ENCODE data around the gene DYNC2H1.

DYNC2H1 gene

DNA sequence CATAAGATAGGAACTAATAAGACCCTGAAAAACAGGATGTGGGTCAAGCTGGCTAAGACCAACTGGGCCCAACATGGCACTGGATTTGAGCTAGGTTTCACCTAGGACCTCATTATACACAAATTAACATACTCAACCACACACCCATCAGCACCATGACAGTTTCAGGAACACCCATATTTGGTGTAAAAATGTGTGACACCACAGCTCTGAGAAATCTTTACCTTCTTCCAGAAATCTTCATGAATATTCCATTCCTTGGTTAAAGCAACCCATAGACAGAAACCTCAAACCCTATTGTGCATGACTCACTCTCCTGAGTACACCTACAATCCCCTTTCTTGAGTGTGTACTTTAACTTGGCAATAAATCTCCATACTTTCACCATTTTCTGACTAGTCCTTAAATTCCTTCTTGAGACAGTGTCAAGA is 378.8 kb downstream of the DYNC2H1 start:
- TF ChIP-seq, protein P1, sequence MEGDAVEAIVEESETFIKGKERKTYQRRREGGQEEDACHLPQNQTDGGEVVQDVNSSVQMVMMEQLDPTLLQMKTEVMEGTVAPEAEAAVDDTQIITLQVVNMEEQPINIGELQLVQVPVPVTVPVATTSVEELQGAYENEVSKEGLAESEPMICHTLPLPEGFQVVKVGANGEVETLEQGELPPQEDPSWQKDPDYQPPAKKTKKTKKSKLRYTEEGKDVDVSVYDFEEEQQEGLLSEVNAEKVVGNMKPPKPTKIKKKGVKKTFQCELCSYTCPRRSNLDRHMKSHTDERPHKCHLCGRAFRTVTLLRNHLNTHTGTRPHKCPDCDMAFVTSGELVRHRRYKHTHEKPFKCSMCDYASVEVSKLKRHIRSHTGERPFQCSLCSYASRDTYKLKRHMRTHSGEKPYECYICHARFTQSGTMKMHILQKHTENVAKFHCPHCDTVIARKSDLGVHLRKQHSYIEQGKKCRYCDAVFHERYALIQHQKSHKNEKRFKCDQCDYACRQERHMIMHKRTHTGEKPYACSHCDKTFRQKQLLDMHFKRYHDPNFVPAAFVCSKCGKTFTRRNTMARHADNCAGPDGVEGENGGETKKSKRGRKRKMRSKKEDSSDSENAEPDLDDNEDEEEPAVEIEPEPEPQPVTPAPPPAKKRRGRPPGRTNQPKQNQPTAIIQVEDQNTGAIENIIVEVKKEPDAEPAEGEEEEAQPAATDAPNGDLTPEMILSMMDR (conservative IDR thresholded peaks at IDR 0.05; ENCODE audit: low read depth, low read length): no peak
- DNase-seq (ENCODE audit: low read depth): no peak
- H3K4me3 ChIP-seq (ENCODE audit: low read length): no peak overlapping the region

DNA sequence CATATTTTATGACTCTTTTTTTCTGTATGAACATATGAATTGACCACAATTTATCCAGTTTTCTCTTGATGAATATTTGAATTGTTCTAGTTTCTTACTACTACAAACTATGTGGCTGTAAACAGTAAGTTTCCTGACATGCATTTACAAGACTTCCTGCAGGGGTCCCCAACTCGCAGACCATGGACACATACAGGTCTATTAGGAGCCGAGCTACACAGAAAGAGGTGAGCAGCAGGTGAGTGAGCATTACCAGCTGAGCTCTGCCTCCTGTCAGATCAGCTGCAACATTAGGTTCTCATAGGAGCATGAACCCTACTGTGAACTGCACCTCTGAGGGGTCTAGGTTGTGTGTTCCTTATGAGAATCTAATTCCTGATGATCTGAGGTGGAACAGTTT is 379.4 kb downstream of the DYNC2H1 start:
- TF ChIP-seq, protein P1 (conservative IDR thresholded peaks at IDR 0.05; ENCODE audit: low read depth, low read length): no peak
- DNase-seq (ENCODE audit: low read depth): no peak
- no peak overlapping the region for H3K4me3 ChIP-seq (ENCODE audit: low read length)

DNA sequence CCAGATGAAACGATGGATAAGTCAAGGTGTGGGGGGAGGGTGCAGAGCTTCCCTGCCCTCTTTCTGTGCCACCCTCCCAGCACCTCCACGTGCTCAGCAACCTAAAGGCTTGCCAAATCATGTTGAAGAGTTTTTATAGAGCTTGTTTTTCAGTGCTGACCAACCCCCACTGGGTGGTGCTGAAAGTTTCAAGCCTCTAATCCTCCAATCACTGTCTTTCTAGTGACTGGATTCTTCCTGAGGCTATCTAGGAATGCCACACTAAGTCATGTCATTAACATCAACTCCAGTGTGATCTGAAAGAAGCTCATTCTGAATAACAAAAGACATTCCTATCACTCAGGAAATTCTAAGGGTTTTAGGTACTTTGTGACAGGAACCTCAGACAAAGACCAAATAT is 382.6 kb downstream of the DYNC2H1 start:
- no peak overlapping the region for H3K4me3 ChIP-seq (ENCODE audit: low read length)
- TF ChIP-seq, protein P1 (conservative IDR thresholded peaks at IDR 0.05; ENCODE audit: low read depth, low read length): no peak
- no peak for DNase-seq (ENCODE audit: low read depth)

GRCh38 chr11:103494491-103494890 is 385.3 kb downstream of the DYNC2H1 start:
- TF ChIP-seq, protein P1 (conservative IDR thresholded peaks at IDR 0.05; ENCODE audit: low read depth, low read length): no peak
- no peak for DNase-seq (ENCODE audit: low read depth)
- no peak overlapping the region for H3K4me3 ChIP-seq (ENCODE audit: low read length)

DNA sequence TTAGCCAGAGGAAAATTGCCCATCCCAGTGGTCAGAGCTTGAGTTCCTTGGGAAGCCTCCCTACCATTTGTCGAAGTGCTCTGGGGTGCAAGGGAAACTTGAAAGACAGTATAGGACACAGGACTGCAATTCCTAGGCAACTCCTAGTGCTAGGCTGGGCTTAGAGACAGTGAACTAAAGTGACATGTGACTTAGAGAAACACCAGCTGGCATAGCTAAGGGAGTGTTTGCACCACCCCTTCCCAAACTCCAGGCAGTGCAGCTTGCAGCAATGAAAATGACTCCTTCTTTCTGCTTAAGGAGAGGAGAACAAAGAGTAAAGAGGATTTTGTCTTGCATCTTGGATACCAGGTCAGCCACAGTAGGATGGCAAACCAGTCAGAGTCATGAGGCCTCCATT is 388.0 kb downstream of the DYNC2H1 start:
- H3K4me3 ChIP-seq (ENCODE audit: low read length): no peak overlapping the region

GRCh38 chr11:103499710-103500340 is 390.6 kb downstream of the DYNC2H1 start:
- DNase-seq (ENCODE audit: low read depth): no peak
- no peak overlapping the region for H3K4me3 ChIP-seq (ENCODE audit: low read length)
- TF ChIP-seq, protein P1 (conservative IDR thresholded peaks at IDR 0.05; ENCODE audit: low read depth, low read length): no peak

More for the DNA sequence above, 388.0 kb downstream of the DYNC2H1 start:
- TF ChIP-seq, protein P1 (conservative IDR thresholded peaks at IDR 0.05; ENCODE audit: low read depth, low read length): no peak
- no peak for DNase-seq (ENCODE audit: low read depth)

DNA sequence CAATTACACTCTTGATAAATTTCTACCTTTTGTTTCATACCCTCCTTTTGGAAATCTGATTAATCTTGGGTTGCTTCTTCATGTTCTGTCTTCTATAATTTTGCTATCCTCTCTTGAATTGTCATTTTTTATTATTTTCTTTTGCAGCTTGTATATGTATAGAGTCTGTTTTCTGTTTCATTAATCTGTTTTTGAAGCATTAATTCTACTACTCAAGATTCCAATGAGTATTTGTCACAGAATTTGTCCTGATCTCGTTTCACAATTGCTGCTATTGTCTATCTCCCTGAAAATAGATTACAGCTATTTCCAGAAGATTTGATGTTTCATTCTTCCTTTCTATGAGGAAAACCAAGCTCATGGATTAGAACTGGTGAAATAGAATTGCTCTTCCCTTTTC is 406.1 kb downstream of the DYNC2H1 start:
- no peak for DNase-seq (ENCODE audit: low read depth)
- TF ChIP-seq, protein P1 (conservative IDR thresholded peaks at IDR 0.05; ENCODE audit: low read depth, low read length): no peak
- H3K4me3 ChIP-seq (ENCODE audit: low read length): no peak overlapping the region
